ENCODE measurements around the gene SIGLEC6. TPM values are rescaled to one million over a fixed set of nuclear protein-coding genes. Genes with fewer than 3 reads are reported as not detected.
A peak's percentile ranks its signal among the peaks of the same experiment; 100 is the strongest.
"Not testable (repeated sequence)": the region's sequence is repeated elsewhere in the genome, so short reads cannot be mapped to it uniquely, and the experiment has no call there.

The SIGLEC6 gene
- total RNA-seq, 1 donor from 2014 or later = 28.7 TPM

GRCh38 chr19:51503286-51503817 is 28.1 kb downstream of the SIGLEC6 start:
- ATAC-seq (ENCODE audit: low read depth) (no peak), DNase-seq (no peak)
- H3K27me3 Mint-ChIP-seq = no peaks in the 10 kb centered on the region
- no peak overlapping the region for H3K4me3 Mint-ChIP-seq
- ChIA-PET POLR2A (no interaction called here), CTCF (no interaction called here)
- H3K4me1 Mint-ChIP-seq = peaks cover 11% of the 10 kb centered on the region
- no peak overlapping the region for H3K27ac Mint-ChIP-seq
- H3K9me3 Mint-ChIP-seq = no peaks in the 10 kb centered on the region
- TF ChIP-seq, protein P1, sequence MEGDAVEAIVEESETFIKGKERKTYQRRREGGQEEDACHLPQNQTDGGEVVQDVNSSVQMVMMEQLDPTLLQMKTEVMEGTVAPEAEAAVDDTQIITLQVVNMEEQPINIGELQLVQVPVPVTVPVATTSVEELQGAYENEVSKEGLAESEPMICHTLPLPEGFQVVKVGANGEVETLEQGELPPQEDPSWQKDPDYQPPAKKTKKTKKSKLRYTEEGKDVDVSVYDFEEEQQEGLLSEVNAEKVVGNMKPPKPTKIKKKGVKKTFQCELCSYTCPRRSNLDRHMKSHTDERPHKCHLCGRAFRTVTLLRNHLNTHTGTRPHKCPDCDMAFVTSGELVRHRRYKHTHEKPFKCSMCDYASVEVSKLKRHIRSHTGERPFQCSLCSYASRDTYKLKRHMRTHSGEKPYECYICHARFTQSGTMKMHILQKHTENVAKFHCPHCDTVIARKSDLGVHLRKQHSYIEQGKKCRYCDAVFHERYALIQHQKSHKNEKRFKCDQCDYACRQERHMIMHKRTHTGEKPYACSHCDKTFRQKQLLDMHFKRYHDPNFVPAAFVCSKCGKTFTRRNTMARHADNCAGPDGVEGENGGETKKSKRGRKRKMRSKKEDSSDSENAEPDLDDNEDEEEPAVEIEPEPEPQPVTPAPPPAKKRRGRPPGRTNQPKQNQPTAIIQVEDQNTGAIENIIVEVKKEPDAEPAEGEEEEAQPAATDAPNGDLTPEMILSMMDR (IDR thresholded peaks at IDR 0.05) = no peak
- intact Hi-C loops (cut with micrococcal nuclease) = no loop called here
- H3K36me3 Mint-ChIP-seq (ENCODE audit: low read depth) = no peaks in the 10 kb centered on the region

DNA sequence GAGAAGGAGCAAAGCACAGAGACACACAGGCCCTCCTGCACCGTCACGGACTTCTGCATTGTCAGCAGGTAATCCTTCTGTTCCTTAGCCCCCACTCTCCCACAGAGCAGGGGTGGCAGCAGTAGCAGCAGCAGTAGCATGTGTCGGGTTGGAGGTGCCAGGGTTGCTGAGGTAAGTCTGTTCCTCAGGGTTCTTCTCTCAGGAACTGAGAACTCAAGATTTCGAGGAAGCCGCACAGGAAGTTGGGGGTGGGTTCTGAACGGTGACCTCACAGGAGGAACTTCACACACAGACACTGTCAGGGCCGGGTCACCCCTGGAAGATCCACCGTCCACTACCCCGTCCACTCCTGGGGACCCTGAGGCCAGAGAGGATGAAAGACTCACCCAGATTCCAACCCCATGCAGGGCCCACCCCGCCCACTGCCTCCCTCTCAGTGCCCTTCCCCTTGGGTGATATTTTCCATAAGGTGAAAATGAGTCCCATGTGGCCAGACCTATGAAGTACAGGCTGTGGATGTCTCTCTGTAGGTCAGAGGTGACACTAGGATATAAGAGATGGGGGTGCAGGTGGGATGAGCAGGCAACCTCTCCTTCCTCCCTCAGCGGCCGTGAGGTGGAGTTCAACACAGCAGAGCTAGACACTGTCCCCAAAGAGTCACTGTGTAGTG is 29.7 kb downstream of the SIGLEC6 start, which contains the start of gene SIGLEC12:
TSS of gene SIGLEC12 (minus strand) at position 207 of the 670 bp plus-strand sequence. CDS start at position 140, 67 bp downstream.
- TF ChIP-seq, protein P1 (IDR thresholded peaks at IDR 0.05) = no peak
- H3K27me3 Mint-ChIP-seq = no peaks in the 10 kb centered on the region
- ATAC-seq (ENCODE audit: low read depth) = peak; percentile 14
- no peak for DNase-seq
- H3K27ac Mint-ChIP-seq = no peak within 1 kb of the TSS
- intact Hi-C loops (cut with micrococcal nuclease) = no loop called here
- no peaks in the 10 kb centered on the region for H3K9me3 Mint-ChIP-seq
- H3K36me3 Mint-ChIP-seq (ENCODE audit: low read depth) = no peaks in the 10 kb centered on the region
- POLR2A ChIA-PET = no interaction called here
- CTCF ChIA-PET = no interaction called here
- peak within 1 kb of the TSS; percentile 39 for H3K4me3 Mint-ChIP-seq
- H3K4me1 Mint-ChIP-seq = peaks cover 11% of the 10 kb centered on the region

GRCh38 chr19:51500931-51501330 is 30.5 kb downstream of the SIGLEC6 start:
- POLR2A ChIA-PET = not testable (repeated sequence)

DNA sequence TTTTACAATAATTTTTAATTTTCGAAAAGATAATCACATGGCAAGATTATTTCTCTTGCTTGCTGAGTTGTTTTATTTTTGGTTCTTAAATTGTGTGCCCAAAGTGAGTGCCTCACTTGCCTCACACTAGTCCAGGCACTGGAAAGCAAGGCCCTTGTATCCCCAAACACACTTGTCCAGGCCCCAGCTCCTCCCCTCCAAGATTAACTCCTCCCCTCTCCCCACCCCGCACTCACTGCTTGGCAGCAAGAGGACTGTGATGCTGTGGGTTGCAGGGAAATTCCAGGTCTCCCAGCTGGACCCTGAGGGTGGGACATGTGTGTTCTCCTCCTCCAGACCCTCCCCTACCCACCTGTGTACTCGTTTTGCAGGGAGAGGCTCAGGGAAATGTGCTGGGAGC is 33.8 kb downstream of the SIGLEC6 start:
- H3K4me1 Mint-ChIP-seq = peaks cover 11% of the 10 kb centered on the region
- no peak for ATAC-seq (ENCODE audit: low read depth)

More at GRCh38 chr19:51500931-51501330, 30.5 kb downstream of the SIGLEC6 start:
- intact Hi-C loops (cut with micrococcal nuclease); H3K9me3 Mint-ChIP-seq; CTCF ChIA-PET; H3K4me3 Mint-ChIP-seq; H3K36me3 Mint-ChIP-seq (ENCODE audit: low read depth); ATAC-seq (ENCODE audit: low read depth); H3K27ac Mint-ChIP-seq; DNase-seq; H3K27me3 Mint-ChIP-seq: not testable (repeated sequence)
- H3K4me1 Mint-ChIP-seq = peaks cover 11% of the 10 kb centered on the region

GRCh38 chr19:51493776-51494175 is 37.7 kb downstream of the SIGLEC6 start:
- TF ChIP-seq, protein P1 (IDR thresholded peaks at IDR 0.05) = no peak
- no peaks in the 10 kb centered on the region for H3K36me3 Mint-ChIP-seq (ENCODE audit: low read depth)
- intact Hi-C loops (cut with micrococcal nuclease) = no loop called here
- H3K4me1 Mint-ChIP-seq = no peaks in the 10 kb centered on the region
- peaks cover 19% of the 10 kb centered on the region for H3K27me3 Mint-ChIP-seq
- H3K4me3 Mint-ChIP-seq = no peak overlapping the region
- DNase-seq (no peak), ATAC-seq (ENCODE audit: low read depth) (no peak)
- POLR2A ChIA-PET = no interaction called here
- H3K9me3 Mint-ChIP-seq = no peaks in the 10 kb centered on the region
- no peak overlapping the region for H3K27ac Mint-ChIP-seq
- CTCF ChIA-PET = no interaction called here

More for the DNA sequence above, 33.8 kb downstream of the SIGLEC6 start:
- intact Hi-C loops (cut with micrococcal nuclease) = no loop called here
- CTCF ChIA-PET = no interaction called here
- TF ChIP-seq, protein P1 (IDR thresholded peaks at IDR 0.05) = no peak
- Mint-ChIP-seq H3K9me3 (no peaks in the 10 kb centered on the region), H3K27me3 (peaks cover 8% of the 10 kb centered on the region), H3K4me3 (no peak overlapping the region), H3K27ac (no peak overlapping the region), H3K36me3 (ENCODE audit: low read depth) (no peaks in the 10 kb centered on the region)
- no peak for DNase-seq
- POLR2A ChIA-PET = no interaction called here

Measured in activated B cell treated with CpG ODN at 0.5 μM for 24 hours (primary cell).